IMR-90 (cell line): Measurements from ENCODE around the gene FAM210B. TPM values are rescaled to one million over a fixed set of nuclear protein-coding genes. Genes with fewer than 3 reads are reported as not detected.

Experiments
- ATAC-seq: fragments of 200-7000 bp; cut with Tn5 transposase; 2 replicates; pipeline ENCODE4 v1.9.1; 2020; ENCODE audit warnings: low read depth, mild to moderate bottlenecking, moderate library complexity
- BruUV-seq: library from RNA; stranded (reverse); fragments of 400-500 nt; replicated peaks from 2 replicates; lab custom pipeline; 2021; lab: Mats Ljungman, UMichigan
- CTCF ChIA-PET: fragments of 300-600 bp; formaldehyde crosslinking; extraction: SDS; loops from one replicate; lab custom pipeline; 2021; ENCODE audit warnings: antibody characterized with exemption; lab: Yijun Ruan, JAX
- POLR2A ChIA-PET: fragments of 300-600 bp; sonication (Branson Sonifier 250); formaldehyde crosslinking; loops from one replicate; lab custom pipeline; 2022; ENCODE audit warnings: antibody characterized with exemption; ENCODE audit not compliant: unreplicated experiment; lab: Charles Lee
- DNase-seq: peaks from one replicate; pipeline ENCODE4 v3.0.0; 2013
- H2AFZ ChIP-seq: replicated peaks from 2 replicates; pipeline ENCODE3; 2013; ENCODE audit warnings: low read length, mild to moderate bottlenecking; ENCODE audit not compliant: poor library complexity
- H2AK5ac ChIP-seq: 2 replicates; pipeline ENCODE4 v1.6.1; 2013; ENCODE audit warnings: low read depth, low read length, inconsistent platforms
- H2AK9ac ChIP-seq: replicated peaks from 2 replicates; pipeline ENCODE3; 2013; ENCODE audit warnings: mild to moderate bottlenecking, low read depth, low read length, moderate library complexity; ENCODE audit not compliant: poor library complexity
- H2BK120ac ChIP-seq: 2 replicates; pipeline ENCODE4 v1.6.1; 2013; ENCODE audit warnings: low read depth, low read length, inconsistent platforms
- H2BK15ac ChIP-seq: 3 replicates; pipeline ENCODE4 v1.6.1; 2013; ENCODE audit warnings: low read depth, low read length, inconsistent platforms
- H2BK20ac ChIP-seq: 2 replicates; pipeline ENCODE4 v1.6.1; 2013; ENCODE audit warnings: low read depth, mild to moderate bottlenecking, inconsistent platforms, low read length, moderate library complexity
- H2BK5ac ChIP-seq: 2 replicates; pipeline ENCODE4 v1.6.1; 2013; ENCODE audit warnings: mild to moderate bottlenecking, low read depth, low read length, inconsistent platforms; ENCODE audit not compliant: poor library complexity, severe bottlenecking
- H3K14ac ChIP-seq: replicated peaks from 2 replicates; pipeline ENCODE4 v1.6.1; 2013; ENCODE audit warnings: low read depth, low read length, inconsistent platforms
- H3K18ac ChIP-seq: 2 replicates; pipeline ENCODE4 v1.6.1; 2013; ENCODE audit warnings: low read depth, low read length, control low read depth
- H3K23ac ChIP-seq: 2 replicates; pipeline ENCODE4 v1.6.1; 2013; ENCODE audit warnings: low read depth, low read length, inconsistent platforms
- H3K27ac ChIP-seq: 2 replicates; pipeline ENCODE4 v1.5.1; 2013; ENCODE audit warnings: mild to moderate bottlenecking, control low read depth, low read length; ENCODE audit not compliant: insufficient read depth
- H3K27me3 ChIP-seq: 2 replicates; pipeline ENCODE4 v1.6.1; 2013; ENCODE audit warnings: low read length; ENCODE audit not compliant: control insufficient read depth, insufficient read depth
- H3K36me3 ChIP-seq: 2 replicates; pipeline ENCODE4 v1.6.1; 2013; ENCODE audit warnings: low read length, mixed read lengths; ENCODE audit not compliant: control insufficient read depth, insufficient read depth
- H3K4ac ChIP-seq: 2 replicates; pipeline ENCODE4 v1.6.1; 2013; ENCODE audit warnings: low read depth, low read length, inconsistent platforms
- H3K4me1 ChIP-seq: 2 replicates; pipeline ENCODE4 v1.6.1; 2013; ENCODE audit warnings: low read length, mixed read lengths; ENCODE audit not compliant: control insufficient read depth, insufficient read depth
- H3K4me2 ChIP-seq: 2 replicates; pipeline ENCODE4 v1.6.1; 2013; ENCODE audit warnings: low read depth, mild to moderate bottlenecking, control low read depth, low read length, moderate library complexity
- H3K4me3 ChIP-seq: 2 replicates; pipeline ENCODE4 v1.5.1; 2013; ENCODE audit warnings: low read depth, mild to moderate bottlenecking, control low read depth, low read length, moderate library complexity; ENCODE audit not compliant: insufficient read depth
- H3K56ac ChIP-seq: 2 replicates; pipeline ENCODE4 v1.6.1; 2013; ENCODE audit warnings: low read length, inconsistent platforms; ENCODE audit not compliant: insufficient read depth; ENCODE audit errors: extremely low read depth
- H3K79me1 ChIP-seq, 2 experiments: 2 replicates each; pipeline ENCODE4 v1.6.1; 2013; ENCODE audit warnings: low read length in 2 of 2, inconsistent platforms in 1 of 2, low read depth in 1 of 2
- H3K9ac ChIP-seq: 2 replicates; pipeline ENCODE4 v1.6.1; 2013; ENCODE audit warnings: low read depth, low read length, control low read depth
- H3K9me1 ChIP-seq: 2 replicates; pipeline ENCODE4 v1.6.1; 2013; ENCODE audit warnings: low read length, inconsistent platforms; ENCODE audit not compliant: insufficient read depth
- H3K9me3 ChIP-seq: 2 replicates; pipeline ENCODE4 v1.6.1; 2013; ENCODE audit warnings: low read length; ENCODE audit not compliant: control insufficient read depth, insufficient read depth
- H4K20me1 ChIP-seq: 2 replicates; pipeline ENCODE4 v1.6.1; 2013; ENCODE audit warnings: low read length, inconsistent platforms; ENCODE audit not compliant: insufficient read depth
- H4K5ac ChIP-seq: 2 replicates; pipeline ENCODE4 v1.6.1; 2013; ENCODE audit warnings: mild to moderate bottlenecking, low read depth, low read length, control low read depth
- H4K8ac ChIP-seq, 2 experiments: 2 replicates each; pipeline ENCODE4 v1.6.1; 2013; ENCODE audit warnings: low read depth in 2 of 2, low read length in 2 of 2, control low read depth in 1 of 2, inconsistent platforms in 1 of 2
- H4K91ac ChIP-seq: 2 replicates; pipeline ENCODE4 v1.6.1; 2013; ENCODE audit warnings: low read depth, low read length, inconsistent platforms; ENCODE audit not compliant: insufficient read depth
- CEBPB ChIP-seq: IDR thresholded peaks from 2 replicates; pipeline ENCODE4 v1.6.1; 2012; ENCODE audit warnings: low read depth, low read length, improper control_type of control experiment
- MAZ ChIP-seq: IDR thresholded peaks from 2 replicates; pipeline ENCODE4 v1.6.1; 2012; ENCODE audit warnings: low read depth, mild to moderate bottlenecking, low read length, improper control_type of control experiment, moderate library complexity, borderline replicate concordance
- MXI1 ChIP-seq: IDR thresholded peaks from 2 replicates; pipeline ENCODE4 v1.6.1; 2012; ENCODE audit warnings: low read depth, mild to moderate bottlenecking, low read length, moderate library complexity, borderline replicate concordance
- NFE2L2 ChIP-seq: fragments of 150-350 bp; IDR thresholded peaks from 2 replicates; pipeline ENCODE4 v1.6.1; 2016; ENCODE audit warnings: low read depth, mild to moderate bottlenecking, low read length
- POLR2A ChIP-seq: IDR thresholded peaks from 2 replicates; pipeline ENCODE4 v1.6.1; 2012; ENCODE audit warnings: mild to moderate bottlenecking, low read depth, low read length
- RCOR1 ChIP-seq: IDR thresholded peaks from 2 replicates; pipeline ENCODE4 v1.6.1; 2012; ENCODE audit warnings: mild to moderate bottlenecking, low read length, improper control_type of control experiment; ENCODE audit not compliant: insufficient replicate concordance
- SMC3 ChIP-seq: fragments of 150-350 bp; IDR thresholded peaks from 2 replicates; pipeline ENCODE4 v1.6.1; 2016; ENCODE audit warnings: low read depth, mild to moderate bottlenecking, antibody characterized with exemption, low read length, moderate library complexity
- WGBS, 2 experiments: methylation state at CpG; one replicate each; pipeline versions ENCODE4 v1.1.5 to v1.1.7; 2013; ENCODE audit warnings: missing lambda C conversion rate in 2 of 2; ENCODE audit not compliant: insufficient read length in 1 of 2; ENCODE audit errors: extremely low coverage in 2 of 2; 5-methylcytosine and 5-hydroxymethylcytosine counted together
- dilution Hi-C: fragments of 300-500 bp; cut with HindIII; formaldehyde crosslinking; loops from one replicate; pipeline ENCODE4 v1.14.3; 2018; ENCODE audit warnings: low sequenced_read_pairs; ENCODE audit not compliant: unreplicated experiment
- in situ Hi-C: fragments of 300-500 bp; cut with MboI; formaldehyde crosslinking; loops from 3 replicates; pipeline ENCODE4 v1.14.3; 2019; ENCODE audit warnings: low sequenced_read_pairs, inconsistent platforms, mixed read lengths
- intact Hi-C: fragments of 100-400 bp; cut with micrococcal nuclease; formaldehyde crosslinking; loops from 2 replicates; pipeline ENCODE4 v1.10.0; 2022
- polyA plus RNA-seq, 3 experiments: library from polyadenylated mRNA; depleted of rRNA; stranded (reverse); fragments of >200 nt; gene quantifications; 2 replicates each; pipeline ENCODE4 v1.2.3, GENCODE V29; 2012; ENCODE audit warnings: low replicate concordance in 1 of 3
- total RNA-seq: library from RNA; depleted of rRNA; stranded (reverse); fragments of >200 nt; gene quantifications from 2 replicates; pipeline ENCODE4 v1.2.3, GENCODE V29; 2012
- TF ChIP-seq, protein P1 (sequence below): fragments of 150-350 bp; IDR thresholded peaks from 2 replicates; pipeline ENCODE4 v1.6.1; 2017; ENCODE audit warnings: mild to moderate bottlenecking, antibody characterized with exemption, low read length, low read depth

Gene FAM210B
- total and polyA plus RNA-seq, 2 of the 4 experiments (the other 2 are of a cell fraction) = 29.5 to 45.0 TPM

DNA sequence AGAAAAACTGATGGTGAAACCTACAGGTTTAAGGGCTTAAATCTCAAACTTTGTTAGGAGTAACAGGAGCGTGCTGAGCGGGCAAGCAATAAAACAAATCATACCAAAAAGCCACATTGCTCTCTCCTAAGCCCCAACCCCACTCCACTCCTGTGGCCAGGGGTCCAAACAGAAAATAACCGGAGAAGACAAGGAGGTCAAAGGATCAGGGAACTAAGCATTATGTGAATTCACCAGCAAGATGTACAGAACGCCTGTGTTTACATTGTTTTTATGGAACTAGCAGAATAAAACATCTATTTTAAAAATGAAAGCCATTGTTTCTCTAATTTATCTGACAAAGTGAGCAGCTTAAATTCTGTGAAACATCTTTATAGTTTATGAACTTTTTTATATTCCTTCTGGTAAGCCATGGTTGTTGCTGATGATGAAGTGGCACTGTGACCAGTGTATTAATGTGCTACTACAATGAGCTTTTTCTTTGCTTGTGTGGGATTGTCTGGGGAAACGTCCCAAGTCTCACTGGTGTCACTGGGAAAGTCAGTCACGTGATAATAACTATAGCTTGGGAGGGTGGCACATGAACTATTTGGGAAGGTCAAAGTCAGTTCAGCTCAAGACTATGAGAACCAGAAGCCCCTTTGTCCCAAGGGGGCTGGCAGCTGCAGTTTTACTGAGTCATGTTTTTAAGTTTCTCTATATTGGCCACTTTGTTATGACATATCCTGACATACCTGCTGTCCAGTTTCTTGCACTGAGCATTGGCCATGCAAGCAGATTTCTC is 9.8 kb downstream of the FAM210B start:
- Histone ChIP-seq H3K4me1 (no peaks in the 10 kb centered on the region), H2AFZ (no peak overlapping the region), H2BK15ac (no peak overlapping the region), H2AK9ac (no peak overlapping the region), H2BK5ac (no peak overlapping the region), H2BK120ac (no peak overlapping the region), H4K91ac (no peak overlapping the region), H3K27ac (no peak overlapping the region), H3K4me3 (no peak overlapping the region), H3K9me1 (peaks cover 4% of the 10 kb centered on the region; the same call in 1 of the 2 replicates), H2BK20ac (no peak overlapping the region), H3K4me2 (no peak overlapping the region), H3K56ac (no peak overlapping the region), H3K9ac (no peak overlapping the region), H4K20me1 (no peaks in the 10 kb centered on the region), H3K27me3 (no peaks in the 10 kb centered on the region), H3K14ac (no peak overlapping the region), H3K4ac (no peak overlapping the region), H4K5ac (no peak overlapping the region), H3K18ac (no peak overlapping the region), H3K79me1 (peaks cover 25 to 27% of the 10 kb centered on the region in 2 experiments), H3K9me3 (no peaks in the 10 kb centered on the region), H4K8ac (no peak overlapping the region), H3K36me3 (peaks cover 27% of the 10 kb centered on the region), H2AK5ac (no peak overlapping the region), H3K23ac (no peak overlapping the region)
- WGBS, 2 experiments = no CpG with 5 or more reads among the region's 6 CpGs
- CTCF ChIA-PET = interaction anchor here (1.2 kb wide), 1 partner anchor 13 kb away, joined by 3 read pairs; no protein-coding TSS in a partner anchor
- BruUV-seq = no TSS peak
- POLR2A ChIA-PET = no interaction called here
- in situ Hi-C loops = loop anchor here (25.0 kb wide), 1 partner anchor 419 kb away; no protein-coding TSS in a partner anchor
- TF ChIP-seq RCOR1 (no peak), SMC3 (no peak), POLR2A (no peak), MXI1 (no peak), NFE2L2 (no peak), MAZ (no peak), CEBPB (no peak)
- TF ChIP-seq, protein P1, sequence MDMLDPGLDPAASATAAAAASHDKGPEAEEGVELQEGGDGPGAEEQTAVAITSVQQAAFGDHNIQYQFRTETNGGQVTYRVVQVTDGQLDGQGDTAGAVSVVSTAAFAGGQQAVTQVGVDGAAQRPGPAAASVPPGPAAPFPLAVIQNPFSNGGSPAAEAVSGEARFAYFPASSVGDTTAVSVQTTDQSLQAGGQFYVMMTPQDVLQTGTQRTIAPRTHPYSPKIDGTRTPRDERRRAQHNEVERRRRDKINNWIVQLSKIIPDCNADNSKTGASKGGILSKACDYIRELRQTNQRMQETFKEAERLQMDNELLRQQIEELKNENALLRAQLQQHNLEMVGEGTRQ = no peak
- dilution Hi-C loops = no loop called here
- DNase-seq (no peak), ATAC-seq (no peak; the same call in 1 of the 2 replicates)
- intact Hi-C loops = no loop called here
